ACHN (cell line): Measurements from ENCODE around the gene NRXN2.

ENCODE experiments used
- DNase-seq: peaks from one replicate; pipeline ENCODE4 v3.0.0-alpha.2; 2015
- in situ Hi-C: cut with HindIII; loops from 2 replicates; pipeline ENCODE4 v1.10.0; 2017; ENCODE audit warnings: low sequenced_read_pairs, low pct_ligation_motif_present, low pct_unique_long_range_greater_than_20kb

Gene NRXN2

GRCh38 chr11:64726867-64727530 lies 4.0 kb upstream of the NRXN2 start:
- no peak for DNase-seq
- in situ Hi-C loops, result no loop called here

- no peak for DNase-seq
- in situ Hi-C loops, result no loop called here
These were observed 3.2 kb upstream of the NRXN2 start for GRCh38 chr11:64726211-64726641.

- no peak for DNase-seq
- in situ Hi-C loops, result no loop called here
These were observed 2.0 kb upstream of the NRXN2 start for GRCh38 chr11:64724863-64725532.

GRCh38 chr11:64723907-64724862 lies 1.2 kb upstream of the NRXN2 start:
- in situ Hi-C loops, result no loop called here
- DNase-seq, result no peak

GRCh38 chr11:64722141-64723065 lies 594 bp downstream of the NRXN2 start:
- DNase-seq, result no peak
- in situ Hi-C loops, result no loop called here

- no peak for DNase-seq
- in situ Hi-C loops, result no loop called here
These were observed 1.7 kb downstream of the NRXN2 start for GRCh38 chr11:64721359-64721699.

GRCh38 chr11:64720640-64721358 lies 2.2 kb downstream of the NRXN2 start:
- in situ Hi-C loops, result no loop called here
- DNase-seq, result no peak

- no peak for DNase-seq
- in situ Hi-C loops, result no loop called here
These were observed 2.8 kb downstream of the NRXN2 start for GRCh38 chr11:64720167-64720566.

GRCh38 chr11:64719406-64719805 lies 3.6 kb downstream of the NRXN2 start:
- no peak for DNase-seq
- in situ Hi-C loops, result no loop called here

- no peak for DNase-seq
- in situ Hi-C loops, result no loop called here
These were observed 4.2 kb downstream of the NRXN2 start for GRCh38 chr11:64718780-64719124.

- in situ Hi-C loops, result no loop called here
- DNase-seq, result no peak
These were observed 4.8 kb downstream of the NRXN2 start for GRCh38 chr11:64718084-64718779.

GRCh38 chr11:64717268-64717578 lies 5.8 kb downstream of the NRXN2 start:
- DNase-seq, result no peak
- in situ Hi-C loops, result no loop called here

- no peak for DNase-seq
- in situ Hi-C loops, result no loop called here
These were observed 6.3 kb downstream of the NRXN2 start for GRCh38 chr11:64716473-64717267.

GRCh38 chr11:64715756-64716472 lies 7.1 kb downstream of the NRXN2 start:
- in situ Hi-C loops, result no loop called here
- no peak for DNase-seq

GRCh38 chr11:64715110-64715509 lies 7.9 kb downstream of the NRXN2 start:
- no peak for DNase-seq
- in situ Hi-C loops, result no loop called here

GRCh38 chr11:64714666-64715065 lies 8.3 kb downstream of the NRXN2 start:
- no peak for DNase-seq
- in situ Hi-C loops, result no loop called here
